HG02571 (cell line): ENCODE data around the gene ZNF800.

ENCODE experiments used
- ATAC-seq: cut with Tn5 transposase; IDR thresholded peaks from one replicate; pipeline ENCODE4 v1.9.1; 2021; ENCODE audit warnings: mild to moderate bottlenecking, moderate library complexity; ENCODE audit not compliant: unreplicated experiment

The ZNF800 gene

DNA sequence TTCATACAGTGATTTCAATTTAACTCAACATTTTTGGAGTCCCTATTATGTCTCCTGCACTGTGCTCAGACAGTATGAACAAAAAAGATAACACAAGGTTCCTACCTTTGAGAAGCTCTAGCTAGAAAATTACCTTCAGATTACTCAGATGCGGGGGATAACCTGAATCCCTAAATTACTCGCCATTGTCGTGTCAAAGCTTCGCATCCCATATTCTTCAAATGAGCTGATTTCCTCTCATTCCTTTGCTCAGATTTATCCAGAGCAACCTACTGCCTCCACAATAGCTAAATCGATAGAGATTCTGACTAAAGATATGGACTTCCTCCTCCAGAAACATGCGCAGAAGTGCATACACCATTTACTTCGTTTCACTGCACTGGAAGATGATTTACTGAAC lies 42.6 kb downstream of the ZNF800 start:
- no peak for ATAC-seq

GRCh38 chr7:127348247-127348631 lies 44.3 kb downstream of the ZNF800 start:
- no peak for ATAC-seq

GRCh38 chr7:127347567-127348246 lies 44.8 kb downstream of the ZNF800 start:
- ATAC-seq: peak; percentile 95

DNA sequence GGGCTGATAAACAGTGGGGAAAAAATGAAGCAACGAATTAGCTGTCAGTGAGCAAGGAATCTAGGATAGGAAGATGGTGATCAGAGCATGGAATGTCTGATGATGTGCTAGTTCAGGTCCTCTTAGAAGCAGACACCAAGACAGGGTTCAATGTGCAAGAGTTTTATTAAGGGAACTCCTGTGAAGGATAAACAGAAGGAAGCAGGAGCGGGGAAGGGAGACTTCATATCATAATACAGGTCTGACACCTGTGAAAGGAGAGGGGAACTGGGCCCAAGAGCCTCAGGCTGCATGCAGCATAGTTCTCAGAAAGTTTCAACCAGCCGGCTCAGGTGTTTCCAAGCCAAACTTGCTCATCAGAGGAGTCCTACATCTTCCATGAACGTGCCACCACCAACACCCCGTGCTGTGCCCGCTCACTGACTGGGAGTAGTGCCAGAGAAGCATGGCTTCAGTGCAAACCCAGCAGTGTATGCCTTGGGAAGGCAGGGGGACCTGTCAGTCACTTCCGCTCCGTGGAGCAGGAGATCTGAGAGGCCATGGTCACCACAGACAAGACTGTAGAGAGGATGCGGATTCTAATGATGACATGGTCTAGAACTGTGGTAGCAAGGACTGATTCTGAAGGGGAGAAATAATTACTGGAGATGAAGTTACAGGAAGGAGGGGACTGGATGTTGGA lies 45.8 kb downstream of the ZNF800 start:
- ATAC-seq: no peak

- no peak for ATAC-seq
These were observed 49.9 kb downstream of the ZNF800 start for GRCh38 chr7:127342596-127342995.

GRCh38 chr7:127338122-127338521 lies 54.4 kb downstream of the ZNF800 start:
- no peak for ATAC-seq

GRCh38 chr7:127337581-127337980 lies 54.9 kb downstream of the ZNF800 start:
- ATAC-seq: no peak

GRCh38 chr7:127336458-127336857 lies 56.0 kb downstream of the ZNF800 start:
- ATAC-seq: no peak

DNA sequence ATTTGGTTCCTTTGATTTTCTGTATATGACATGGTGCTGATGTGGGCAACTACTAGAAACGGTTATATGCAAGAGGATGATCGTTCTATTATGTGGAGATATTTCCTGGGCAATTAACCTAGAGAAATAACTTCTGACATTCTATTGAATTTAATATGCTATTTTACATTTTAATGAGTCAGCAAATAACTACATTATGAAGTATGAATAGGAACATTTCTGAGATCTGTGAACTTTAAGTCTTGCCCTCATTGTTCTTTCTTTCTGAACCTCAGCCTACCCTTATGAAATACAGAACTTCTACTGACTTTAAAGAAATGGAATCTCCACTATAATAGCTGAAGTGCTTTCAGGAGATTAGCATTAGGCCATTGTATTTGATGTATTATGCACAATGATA lies 59.6 kb downstream of the ZNF800 start:
- no peak for ATAC-seq

DNA sequence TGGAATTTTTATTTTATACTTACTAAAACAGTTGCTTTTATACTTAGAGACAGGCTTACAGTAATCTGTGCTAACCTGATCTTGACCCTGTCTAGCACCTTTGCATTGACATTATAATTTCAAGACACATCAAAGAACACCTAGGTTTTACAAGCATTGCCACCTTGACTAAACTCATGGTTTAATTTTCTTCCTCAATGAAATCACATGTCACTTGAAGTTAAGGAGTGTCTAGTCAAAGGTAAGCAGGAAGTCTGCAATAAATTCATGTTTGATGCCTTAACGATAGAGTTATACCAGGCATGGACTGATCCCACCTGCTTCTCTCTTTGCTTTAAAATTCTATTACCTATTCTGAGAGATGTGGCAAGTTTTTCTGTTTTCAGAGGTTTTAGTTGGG lies 62.4 kb downstream of the ZNF800 start:
- ATAC-seq: no peak

DNA sequence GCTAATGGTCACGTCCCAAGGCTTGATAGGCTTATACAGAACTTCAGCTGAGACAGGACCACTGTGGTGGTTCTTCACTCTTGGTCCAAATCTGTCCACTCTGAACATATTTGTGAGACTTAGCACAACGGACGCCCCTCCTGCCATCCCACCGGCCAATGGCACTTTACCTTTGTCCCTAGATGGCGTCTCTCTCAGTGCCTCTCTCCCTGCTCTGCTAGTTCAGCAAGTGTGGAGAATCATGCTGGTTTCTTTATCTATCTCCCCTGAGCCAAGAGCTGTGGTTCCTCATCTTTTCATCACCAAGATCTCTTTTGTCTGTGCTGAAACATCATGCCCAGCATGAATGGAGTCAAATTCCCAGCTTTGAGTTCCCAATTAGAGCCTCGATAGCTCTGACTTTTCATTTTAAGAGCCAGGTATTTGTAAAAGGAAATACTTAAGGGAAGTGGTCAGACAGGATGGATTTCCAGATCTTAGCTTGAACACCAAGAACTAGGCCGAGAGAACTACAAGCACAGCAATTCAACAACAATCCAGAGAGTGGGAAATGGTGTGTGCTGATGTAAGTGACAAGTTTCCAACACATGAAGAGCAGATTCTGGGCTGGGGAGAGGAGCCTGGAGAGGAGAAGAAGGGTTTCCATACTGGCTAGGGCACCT lies 69.5 kb downstream of the ZNF800 start:
- no peak for ATAC-seq

- ATAC-seq: no peak
These were observed 70.2 kb downstream of the ZNF800 start for GRCh38 chr7:127322351-127322750.

DNA sequence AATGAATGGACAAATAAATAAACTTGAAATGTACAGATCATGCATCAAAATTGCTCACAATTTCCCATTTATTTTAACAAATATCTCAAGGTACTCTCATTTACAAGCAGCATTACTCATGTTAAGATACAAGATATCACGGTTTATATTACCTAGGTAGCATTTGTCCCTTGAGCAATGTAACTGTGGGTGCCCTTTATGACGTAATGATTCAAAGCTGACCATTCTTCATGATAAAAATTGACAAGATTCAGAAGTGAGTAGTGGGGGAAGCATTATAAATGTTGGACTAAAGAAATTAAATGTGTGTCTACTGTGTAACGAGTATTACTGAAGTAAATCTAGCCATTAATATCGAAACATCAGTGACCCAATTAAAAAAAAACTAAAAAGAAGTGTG lies 71.5 kb downstream of the ZNF800 start:
- no peak for ATAC-seq
